ENCODE measurements around the gene PRR23C.

DNA sequence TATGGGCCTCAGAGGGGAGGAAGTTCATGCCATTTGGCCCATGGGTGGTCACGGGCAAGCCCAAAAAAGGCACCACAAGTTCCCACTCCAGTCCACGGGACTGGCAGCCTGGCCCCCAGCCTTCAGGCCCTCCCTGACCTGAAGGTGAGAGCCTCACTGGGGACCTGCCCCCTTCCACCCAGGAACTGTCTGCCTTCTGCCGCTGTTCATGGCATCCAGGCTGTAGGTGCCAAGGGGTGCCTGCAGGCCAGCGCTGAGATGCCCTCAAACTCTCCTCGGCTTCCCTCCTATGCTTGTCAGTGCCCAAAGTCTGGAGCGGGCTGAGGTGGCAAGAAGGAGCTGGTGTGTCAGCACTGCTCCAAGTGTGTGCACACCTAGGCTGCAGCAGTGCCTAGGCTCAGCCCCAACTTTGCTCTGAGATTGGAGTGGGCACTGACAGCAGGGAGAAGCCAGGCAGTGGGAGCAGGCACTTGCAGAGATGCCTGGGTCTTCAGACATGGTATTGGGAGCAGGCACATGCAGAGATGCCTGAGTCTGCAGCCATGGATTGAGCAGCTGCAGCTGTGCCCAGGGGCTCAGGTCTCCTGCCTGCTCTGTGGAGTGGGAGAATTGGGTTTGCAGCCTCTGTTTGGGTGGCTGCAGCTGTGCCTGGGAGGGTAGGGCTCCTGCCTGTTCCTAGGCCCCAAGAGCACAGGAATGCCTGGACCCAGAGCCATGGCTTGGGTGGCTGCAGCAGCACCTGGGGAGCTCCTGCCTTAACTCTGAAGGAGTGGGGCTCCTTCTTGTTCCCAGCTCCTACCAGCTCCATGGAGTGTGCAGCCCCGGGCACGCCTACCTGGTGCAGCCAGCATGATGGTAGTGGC, 44.0 kb upstream of the PRR23C start:
- TF ChIP-seq, protein P1, sequence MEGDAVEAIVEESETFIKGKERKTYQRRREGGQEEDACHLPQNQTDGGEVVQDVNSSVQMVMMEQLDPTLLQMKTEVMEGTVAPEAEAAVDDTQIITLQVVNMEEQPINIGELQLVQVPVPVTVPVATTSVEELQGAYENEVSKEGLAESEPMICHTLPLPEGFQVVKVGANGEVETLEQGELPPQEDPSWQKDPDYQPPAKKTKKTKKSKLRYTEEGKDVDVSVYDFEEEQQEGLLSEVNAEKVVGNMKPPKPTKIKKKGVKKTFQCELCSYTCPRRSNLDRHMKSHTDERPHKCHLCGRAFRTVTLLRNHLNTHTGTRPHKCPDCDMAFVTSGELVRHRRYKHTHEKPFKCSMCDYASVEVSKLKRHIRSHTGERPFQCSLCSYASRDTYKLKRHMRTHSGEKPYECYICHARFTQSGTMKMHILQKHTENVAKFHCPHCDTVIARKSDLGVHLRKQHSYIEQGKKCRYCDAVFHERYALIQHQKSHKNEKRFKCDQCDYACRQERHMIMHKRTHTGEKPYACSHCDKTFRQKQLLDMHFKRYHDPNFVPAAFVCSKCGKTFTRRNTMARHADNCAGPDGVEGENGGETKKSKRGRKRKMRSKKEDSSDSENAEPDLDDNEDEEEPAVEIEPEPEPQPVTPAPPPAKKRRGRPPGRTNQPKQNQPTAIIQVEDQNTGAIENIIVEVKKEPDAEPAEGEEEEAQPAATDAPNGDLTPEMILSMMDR (IDR thresholded peaks at IDR 0.05), result no peak
- TF ChIP-seq POLR2A (IDR thresholded peaks at IDR 0.05), result no peak

Measured in vagina (tissue), 2 donors.